HG03378 (cell line): ENCODE measurements around the gene SOX12.
"Not testable (repeated sequence)": the region's sequence is repeated elsewhere in the genome, so short reads cannot be mapped to it uniquely, and the experiment has no call there.

Experiments used
- ATAC-seq: cut with Tn5 transposase; IDR thresholded peaks from one replicate; pipeline ENCODE4 v1.9.1; 2021; ENCODE audit warnings: mild to moderate bottlenecking, moderate library complexity; ENCODE audit not compliant: unreplicated experiment

Gene SOX12

GRCh38 chr20:376750-377149 is 51.4 kb downstream of the SOX12 start:
- no peak for ATAC-seq

DNA sequence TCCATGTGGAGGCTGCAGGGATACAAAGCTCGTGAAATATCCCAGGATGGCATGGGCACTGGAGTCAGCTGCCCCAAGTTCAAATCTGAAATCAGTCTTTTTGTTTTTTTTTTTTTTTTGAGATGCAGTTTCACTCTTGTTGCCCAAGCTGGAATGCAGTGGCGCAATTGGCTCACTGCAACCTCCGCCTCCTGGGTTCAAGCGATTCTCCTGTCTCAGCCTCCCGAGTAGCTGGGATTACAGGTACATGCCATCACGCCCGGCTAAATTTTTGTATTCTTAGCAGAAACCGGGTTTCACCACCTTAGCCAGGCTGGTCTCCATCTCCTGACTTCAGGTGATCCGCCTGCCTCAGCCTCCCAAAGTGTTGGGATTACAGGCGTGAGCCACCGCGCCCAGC is 52.2 kb downstream of the SOX12 start:
- ATAC-seq = not testable (repeated sequence)

DNA sequence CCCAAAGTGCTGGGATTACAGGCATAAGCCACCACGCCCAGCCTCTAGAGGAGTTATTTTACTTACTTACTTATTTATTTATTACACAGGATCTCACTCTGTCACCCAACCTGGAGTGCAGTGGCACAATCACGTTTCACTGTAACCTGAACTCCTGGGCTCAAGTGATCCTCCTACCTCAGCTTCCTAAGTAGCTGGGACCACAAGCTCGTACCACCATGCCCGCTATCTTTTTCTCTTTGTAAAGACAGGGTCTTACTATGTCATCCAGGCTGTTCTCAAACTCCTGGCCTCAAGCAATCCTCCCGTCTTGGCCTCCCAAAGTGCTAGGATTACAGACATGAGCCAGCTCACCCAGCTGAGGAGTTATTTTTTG is 53.6 kb downstream of the SOX12 start:
- ATAC-seq = no peak
